Urinary bladder (tissue), 4 donors: ENCODE results near the gene ATP6V0A4. TPM values are rescaled to one million over a fixed set of nuclear protein-coding genes. Genes with fewer than 3 reads are reported as not detected.
"Not testable (repeated sequence)": the region's sequence is repeated elsewhere in the genome, so short reads cannot be mapped to it uniquely, and the experiment has no call there.

Source experiments
- DNase-seq: peaks from one replicate; pipeline ENCODE4 v3.0.0-alpha.2; 2015; ENCODE audit errors: extremely low spot score
- H3K27ac ChIP-seq: one replicate; pipeline ENCODE4 v1.5.1; 2013; ENCODE audit warnings: low read depth, mild to moderate bottlenecking, moderate library complexity
- H3K36me3 ChIP-seq: one replicate; pipeline ENCODE4 v1.6.1; 2013; ENCODE audit warnings: mild to moderate bottlenecking, moderate library complexity; ENCODE audit not compliant: insufficient read depth
- H3K4me1 ChIP-seq: one replicate; pipeline ENCODE4 v1.6.1; 2013; ENCODE audit warnings: mild to moderate bottlenecking, moderate library complexity; ENCODE audit not compliant: insufficient read depth
- H3K4me3 ChIP-seq: one replicate; pipeline ENCODE4 v1.5.1; 2013; ENCODE audit warnings: low read depth, low read length
- WGBS: extraction: QIAGEN DNeasy Blood & Tissue Kit; methylation state at CpG from one replicate; pipeline ENCODE4 v1.1.7; 2013; 5-methylcytosine and 5-hydroxymethylcytosine counted together
- polyA plus RNA-seq: library from polyadenylated mRNA; stranded (reverse); fragments of 200-250 nt; gene quantifications from one replicate; pipeline ENCODE4 v1.2.3, GENCODE V29; 2013
- total RNA-seq: library from RNA; depleted of rRNA; stranded (reverse); fragments of >200 nt; gene quantifications from one replicate; pipeline ENCODE4 v1.2.3, GENCODE V29; 2014
- donor health status: healthy with polysubstance abuse.
- donor health status: healthy.

ATP6V0A4 gene
- total and polyA plus RNA-seq, 2 donors: 0.37 TPM; not detected in 1

- 55% methylated on average over 8 of the region's 8 CpGs for WGBS
- Histone ChIP-seq H3K4me3 (no peak overlapping the region), H3K36me3 (no peaks in the 10 kb centered on the region), H3K4me1 (no peaks in the 10 kb centered on the region), H3K27ac (no peak overlapping the region)
- no peak for DNase-seq
Observed at GRCh38 chr7:138753150-138753518, 44.9 kb downstream of the ATP6V0A4 start.

GRCh38 chr7:138752518-138753149 is 45.4 kb downstream of the ATP6V0A4 start:
- Histone ChIP-seq H3K4me3 (no peak overlapping the region), H3K27ac (no peak overlapping the region), H3K36me3 (no peaks in the 10 kb centered on the region), H3K4me1 (no peaks in the 10 kb centered on the region)
- DNase-seq: no peak
- WGBS: 67% methylated on average over 12 of the region's 12 CpGs

GRCh38 chr7:138750901-138751464 is 47.0 kb downstream of the ATP6V0A4 start:
- Histone ChIP-seq H3K27ac (no peak overlapping the region), H3K4me3 (no peak overlapping the region), H3K36me3 (no peaks in the 10 kb centered on the region), H3K4me1 (no peaks in the 10 kb centered on the region)
- 66% methylated on average over 18 of the region's 18 CpGs for WGBS
- DNase-seq: no peak

- WGBS: 93% methylated on average over 15 of the region's 15 CpGs
- Histone ChIP-seq H3K4me1 (no peaks in the 10 kb centered on the region), H3K27ac (no peak overlapping the region), H3K36me3 (no peaks in the 10 kb centered on the region), H3K4me3 (no peak overlapping the region)
- DNase-seq: no peak
Observed at GRCh38 chr7:138750473-138750872, 47.5 kb downstream of the ATP6V0A4 start.

GRCh38 chr7:138749960-138750359 is 48.0 kb downstream of the ATP6V0A4 start:
- 66% methylated on average over 3 of the region's 3 CpGs for WGBS
- no peak for DNase-seq
- Histone ChIP-seq H3K4me3 (no peak overlapping the region), H3K27ac (no peak overlapping the region), H3K36me3 (no peaks in the 10 kb centered on the region), H3K4me1 (no peaks in the 10 kb centered on the region)

GRCh38 chr7:138748666-138749065 is 49.3 kb downstream of the ATP6V0A4 start:
- 90% methylated on average over 6 of the region's 6 CpGs for WGBS
- no peak overlapping the region for H3K27ac ChIP-seq
- no peaks in the 10 kb centered on the region for H3K36me3 ChIP-seq

GRCh38 chr7:138746073-138746472 is 51.9 kb downstream of the ATP6V0A4 start:
- H3K4me1 ChIP-seq: no peaks in the 10 kb centered on the region
- H3K4me3 ChIP-seq: no peak overlapping the region
- 91% methylated on average over 4 of the region's 4 CpGs for WGBS
- DNase-seq: no peak
- H3K36me3 ChIP-seq: no peaks in the 10 kb centered on the region
- no peak overlapping the region for H3K27ac ChIP-seq

More at GRCh38 chr7:138748666-138749065, 49.3 kb downstream of the ATP6V0A4 start:
- no peak overlapping the region for H3K4me3 ChIP-seq
- no peak for DNase-seq
- H3K4me1 ChIP-seq: no peaks in the 10 kb centered on the region

- DNase-seq: no peak
- 93% methylated on average over 7 of the region's 7 CpGs for WGBS
Observed at GRCh38 chr7:138745189-138745588, 52.8 kb downstream of the ATP6V0A4 start.

GRCh38 chr7:138741453-138741735 is 56.6 kb downstream of the ATP6V0A4 start:
- no peaks in the 10 kb centered on the region for H3K36me3 ChIP-seq
- 86% methylated on average over 5 of the region's 5 CpGs for WGBS
- no peak overlapping the region for H3K27ac ChIP-seq

More at GRCh38 chr7:138745189-138745588, 52.8 kb downstream of the ATP6V0A4 start:
- Histone ChIP-seq H3K27ac (no peak overlapping the region), H3K4me1 (no peaks in the 10 kb centered on the region), H3K4me3 (no peak overlapping the region), H3K36me3 (no peaks in the 10 kb centered on the region)

GRCh38 chr7:138739859-138740258 is 58.1 kb downstream of the ATP6V0A4 start:
- Histone ChIP-seq H3K36me3 (no peaks in the 10 kb centered on the region), H3K4me3 (no peak overlapping the region), H3K4me1 (no peaks in the 10 kb centered on the region), H3K27ac (no peak overlapping the region)
- 78% methylated on average over 1 of the region's 1 CpG for WGBS
- DNase-seq: no peak

More at GRCh38 chr7:138741453-138741735, 56.6 kb downstream of the ATP6V0A4 start:
- Histone ChIP-seq H3K4me3 (no peak overlapping the region), H3K4me1 (no peaks in the 10 kb centered on the region)
- no peak for DNase-seq

GRCh38 chr7:138738551-138739335 is 59.3 kb downstream of the ATP6V0A4 start:
- WGBS: 28% methylated on average over 14 of the region's 14 CpGs
- H3K4me3 ChIP-seq: no peak overlapping the region
- H3K27ac ChIP-seq: no peak overlapping the region
- no peaks in the 10 kb centered on the region for H3K36me3 ChIP-seq
- DNase-seq: peak; percentile 87
- H3K4me1 ChIP-seq: no peaks in the 10 kb centered on the region

GRCh38 chr7:138738114-138738513 is 59.9 kb downstream of the ATP6V0A4 start:
- H3K36me3 ChIP-seq: no peaks in the 10 kb centered on the region
- no peak overlapping the region for H3K27ac ChIP-seq
- no peak overlapping the region for H3K4me3 ChIP-seq
- no peaks in the 10 kb centered on the region for H3K4me1 ChIP-seq
- WGBS: 67% methylated on average over 3 of the region's 3 CpGs
- DNase-seq: no peak

GRCh38 chr7:138735399-138735798 is 62.6 kb downstream of the ATP6V0A4 start:
- H3K4me1 ChIP-seq: no peaks in the 10 kb centered on the region
- H3K36me3 ChIP-seq: no peaks in the 10 kb centered on the region
- DNase-seq: no peak
- WGBS: 71% methylated on average over 6 of the region's 6 CpGs
- H3K27ac ChIP-seq: no peak overlapping the region
- H3K4me3 ChIP-seq: no peak overlapping the region

- not testable (repeated sequence) for H3K36me3 ChIP-seq, H3K4me1 ChIP-seq, DNase-seq, H3K4me3 ChIP-seq, H3K27ac ChIP-seq
- 94% methylated on average over 5 of the region's 5 CpGs for WGBS
Observed at GRCh38 chr7:138731733-138732132, 66.3 kb downstream of the ATP6V0A4 start.
